Epithelial cell of proximal tubule (primary cell): ENCODE results near the gene TIMP2. TPM values are rescaled to one million over a fixed set of nuclear protein-coding genes. Genes with fewer than 3 reads are reported as not detected.
"Not testable (repeated sequence)": the region's sequence is repeated elsewhere in the genome, so short reads cannot be mapped to it uniquely, and the experiment has no call there.

Source experiments
- DNase-seq: peaks from one replicate; pipeline ENCODE4 v3.0.0-alpha.2; 2011; ENCODE audit warnings: low read depth
- H3K4me3 ChIP-seq: 2 replicates; pipeline ENCODE4 v1.5.1; 2011; ENCODE audit warnings: low read depth, mild to moderate bottlenecking, low read length
- total RNA-seq: library from RNA; depleted of rRNA; stranded (reverse); fragments of >200 nt; gene quantifications from 2 replicates; pipeline ENCODE4 v1.2.3, GENCODE V29; 2015
- TF ChIP-seq, protein P1 (sequence below): conservative IDR thresholded peaks from 2 replicates; pipeline ENCODE4 v1.5.1; 2012; ENCODE audit warnings: low read depth, mild to moderate bottlenecking, low read length

TIMP2 gene
- total RNA-seq, 1 donor from 2014 or later: 64.9 TPM

DNA sequence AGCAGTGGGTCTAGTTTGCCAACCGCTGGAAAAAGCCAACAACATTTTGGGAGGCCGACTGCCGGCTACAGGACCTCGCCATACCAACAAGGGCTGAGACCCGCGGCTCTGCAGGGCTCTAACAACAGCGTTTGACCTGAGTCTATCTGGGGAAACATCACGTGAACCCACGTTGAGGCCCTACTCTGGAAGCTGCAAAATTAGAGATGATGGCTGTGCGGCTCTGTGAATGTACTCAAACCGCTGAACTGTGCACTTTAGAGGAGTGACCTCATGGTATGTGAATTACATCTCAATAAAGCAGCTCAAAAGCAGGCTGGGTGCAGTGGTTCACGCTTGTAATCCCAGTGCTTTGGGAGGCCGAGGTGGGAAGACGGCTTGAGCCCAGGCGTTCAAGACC, 12.1 kb downstream of the TIMP2 start:
- no peak overlapping the region for H3K4me3 ChIP-seq
- TF ChIP-seq, protein P1, sequence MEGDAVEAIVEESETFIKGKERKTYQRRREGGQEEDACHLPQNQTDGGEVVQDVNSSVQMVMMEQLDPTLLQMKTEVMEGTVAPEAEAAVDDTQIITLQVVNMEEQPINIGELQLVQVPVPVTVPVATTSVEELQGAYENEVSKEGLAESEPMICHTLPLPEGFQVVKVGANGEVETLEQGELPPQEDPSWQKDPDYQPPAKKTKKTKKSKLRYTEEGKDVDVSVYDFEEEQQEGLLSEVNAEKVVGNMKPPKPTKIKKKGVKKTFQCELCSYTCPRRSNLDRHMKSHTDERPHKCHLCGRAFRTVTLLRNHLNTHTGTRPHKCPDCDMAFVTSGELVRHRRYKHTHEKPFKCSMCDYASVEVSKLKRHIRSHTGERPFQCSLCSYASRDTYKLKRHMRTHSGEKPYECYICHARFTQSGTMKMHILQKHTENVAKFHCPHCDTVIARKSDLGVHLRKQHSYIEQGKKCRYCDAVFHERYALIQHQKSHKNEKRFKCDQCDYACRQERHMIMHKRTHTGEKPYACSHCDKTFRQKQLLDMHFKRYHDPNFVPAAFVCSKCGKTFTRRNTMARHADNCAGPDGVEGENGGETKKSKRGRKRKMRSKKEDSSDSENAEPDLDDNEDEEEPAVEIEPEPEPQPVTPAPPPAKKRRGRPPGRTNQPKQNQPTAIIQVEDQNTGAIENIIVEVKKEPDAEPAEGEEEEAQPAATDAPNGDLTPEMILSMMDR: no peak
- DNase-seq: no peak

DNA sequence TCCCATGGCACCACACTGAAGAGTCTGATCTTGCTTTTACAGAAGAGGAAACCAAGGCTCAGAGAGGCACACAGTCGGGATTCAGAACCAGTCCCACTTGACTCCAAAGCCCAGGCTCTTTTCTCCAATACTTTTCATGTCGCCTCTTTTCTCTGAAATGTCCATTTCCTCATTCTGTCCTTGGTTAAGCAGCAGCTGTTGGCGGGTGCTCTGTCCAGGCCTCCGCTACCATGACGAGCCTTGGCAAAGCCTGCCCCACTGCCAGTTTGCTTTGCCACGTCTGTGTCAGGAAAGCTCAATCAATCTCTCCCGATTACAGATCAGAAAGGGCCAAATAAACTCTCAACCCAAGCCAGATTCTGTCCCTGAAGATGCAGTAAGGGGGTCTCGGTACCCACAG, 13.1 kb downstream of the TIMP2 start:
- TF ChIP-seq, protein P1: no peak
- no peak overlapping the region for H3K4me3 ChIP-seq
- no peak for DNase-seq

DNA sequence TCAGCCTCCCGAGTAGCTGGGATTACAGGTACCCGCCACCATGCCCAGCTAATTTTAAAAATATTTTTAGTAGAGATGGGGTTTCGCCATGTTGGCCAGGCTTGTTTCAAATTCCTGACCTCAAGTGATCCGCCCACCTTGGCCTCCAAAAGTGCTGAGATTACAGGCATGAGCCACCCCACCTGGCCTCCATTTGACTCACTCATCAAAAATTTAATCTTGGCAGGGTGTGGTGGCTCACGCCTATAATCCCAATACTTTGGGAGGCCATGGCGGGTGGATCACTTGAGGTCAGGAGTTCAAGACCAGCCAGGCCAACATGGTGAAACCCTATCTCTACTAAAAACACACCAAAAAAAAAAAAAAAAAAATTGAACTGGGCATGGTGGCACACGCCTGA, 13.6 kb downstream of the TIMP2 start:
- H3K4me3 ChIP-seq, DNase-seq: not testable (repeated sequence)

DNA sequence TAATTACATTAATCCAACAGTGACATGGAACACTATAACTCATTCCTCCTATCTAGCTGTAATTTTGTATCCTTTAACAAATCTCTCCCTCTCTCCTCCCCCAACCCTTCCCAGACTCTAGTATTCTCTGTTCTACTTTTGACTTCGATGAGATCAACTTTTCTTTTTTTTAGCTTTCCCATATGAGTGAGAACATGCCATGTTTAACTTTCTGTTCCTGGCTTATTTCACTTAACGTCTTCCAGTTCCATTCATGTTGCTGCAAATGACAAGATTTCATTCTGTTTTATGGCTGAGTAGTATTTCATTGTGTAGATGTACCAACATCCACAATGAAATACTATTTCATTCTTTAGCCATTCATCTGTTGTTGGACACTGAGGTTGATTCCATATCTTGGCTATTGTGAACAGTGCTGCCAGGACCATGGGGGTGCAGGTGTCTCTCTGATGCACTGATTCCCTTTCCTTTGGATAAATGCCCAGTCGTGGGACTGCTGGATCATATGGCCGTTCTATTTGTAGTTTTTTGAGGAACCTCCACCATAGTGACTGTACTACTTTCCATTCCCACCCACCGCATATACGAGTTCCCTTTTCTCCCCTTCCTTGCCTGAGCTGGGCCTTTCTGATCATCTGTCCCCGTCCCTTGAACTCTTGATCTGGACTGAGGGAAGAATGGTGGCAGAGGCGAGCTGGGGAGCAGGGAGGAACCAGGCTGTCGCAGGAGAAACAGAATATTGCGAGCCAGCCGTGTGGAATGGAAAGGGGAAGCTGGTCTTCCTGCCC, 14.5 kb downstream of the TIMP2 start:
- TF ChIP-seq, protein P1: no peak
- DNase-seq: no peak
- no peak overlapping the region for H3K4me3 ChIP-seq

DNA sequence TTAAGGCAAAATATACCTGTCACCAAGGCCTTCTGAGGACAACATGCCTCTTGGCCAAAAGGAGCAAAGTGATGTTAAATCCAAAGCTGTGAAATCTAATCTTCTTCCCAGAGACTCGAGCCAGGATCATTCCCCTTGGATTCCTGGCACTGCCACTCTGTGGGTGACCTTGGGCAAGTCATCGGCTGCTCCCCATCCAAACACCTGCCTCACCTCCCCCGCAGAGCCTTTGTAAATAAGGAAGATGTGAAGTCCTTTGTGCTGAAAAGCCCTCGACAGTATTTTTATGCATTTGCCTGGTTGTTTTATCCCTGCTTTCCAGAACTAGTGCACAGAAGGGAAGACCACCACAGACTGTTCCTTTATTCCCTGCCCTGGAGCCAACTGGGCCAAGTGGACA, 16.8 kb downstream of the TIMP2 start:
- DNase-seq: no peak
- TF ChIP-seq, protein P1: no peak
- H3K4me3 ChIP-seq: no peak overlapping the region

DNA sequence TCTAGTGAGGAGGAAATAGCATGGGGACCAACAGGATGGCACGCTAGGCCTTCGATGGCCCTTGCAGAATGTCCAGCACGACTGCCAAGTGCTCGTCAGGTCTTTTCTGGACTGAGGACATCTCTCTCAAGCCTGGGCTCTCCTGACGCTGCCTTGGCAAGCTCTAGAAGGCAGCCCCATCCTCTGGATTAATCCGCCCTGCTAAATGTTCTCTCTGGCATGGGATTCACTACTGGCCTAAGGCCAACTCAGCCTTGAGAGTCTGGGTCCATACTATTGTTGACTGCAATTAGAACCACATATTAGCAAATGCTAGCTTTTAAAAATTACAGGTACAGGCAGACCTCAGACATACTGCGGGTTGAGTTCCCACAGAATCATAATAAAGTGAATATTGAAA, 19.6 kb downstream of the TIMP2 start:
- TF ChIP-seq, protein P1: no peak
- no peak for DNase-seq
- no peak overlapping the region for H3K4me3 ChIP-seq

DNA sequence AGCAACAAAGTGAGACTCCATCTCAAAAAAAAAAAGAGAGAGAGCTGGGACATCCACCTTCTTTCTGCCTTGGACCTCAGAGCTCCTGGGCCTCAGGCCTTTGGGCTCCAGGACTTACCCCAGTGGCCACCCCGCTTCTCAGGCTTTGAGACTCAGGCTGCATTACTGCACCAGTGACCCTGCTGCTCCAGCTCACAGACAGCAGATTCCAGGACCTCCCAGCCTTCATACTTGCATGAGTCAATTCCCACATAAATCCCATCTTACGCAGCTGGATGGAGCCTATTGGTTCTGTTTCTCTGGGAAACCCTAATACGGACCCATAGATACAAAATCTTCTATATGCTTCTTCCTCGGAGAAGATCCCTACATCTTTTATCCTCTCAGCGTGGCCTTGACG, 20.1 kb downstream of the TIMP2 start:
- TF ChIP-seq, protein P1: no peak
- no peak overlapping the region for H3K4me3 ChIP-seq
- no peak for DNase-seq
